GM03348 (cell line): Measurements from ENCODE around the gene GABRB1.

Source experiments
- DNase-seq: peaks from one replicate; pipeline ENCODE4 v3.0.0; 2012; ENCODE audit warnings: low spot score

The GABRB1 gene

GRCh38 chr4:47118192-47118929, 87.0 kb downstream of the GABRB1 start:
- no peak for DNase-seq

DNA sequence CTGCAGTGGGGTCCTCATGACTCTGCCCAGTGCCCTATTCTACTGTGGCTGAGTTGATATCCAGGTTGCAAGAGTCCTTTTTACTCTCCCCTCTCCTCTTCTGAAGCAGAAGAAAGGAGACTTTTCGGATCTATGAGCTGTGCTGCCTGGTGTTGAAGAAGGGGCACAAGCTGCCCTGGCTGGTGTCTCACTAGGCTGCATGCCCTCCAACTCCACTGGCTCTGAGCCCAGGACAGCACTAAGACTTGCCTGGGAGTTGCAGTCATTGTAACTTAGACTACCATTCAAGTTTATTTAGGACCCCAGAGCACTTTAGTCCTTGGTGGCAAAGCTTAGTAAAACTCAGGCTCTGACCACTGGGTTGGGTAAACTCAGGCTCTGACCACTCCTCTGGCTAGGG, 89.4 kb downstream of the GABRB1 start:
- DNase-seq = no peak

DNA sequence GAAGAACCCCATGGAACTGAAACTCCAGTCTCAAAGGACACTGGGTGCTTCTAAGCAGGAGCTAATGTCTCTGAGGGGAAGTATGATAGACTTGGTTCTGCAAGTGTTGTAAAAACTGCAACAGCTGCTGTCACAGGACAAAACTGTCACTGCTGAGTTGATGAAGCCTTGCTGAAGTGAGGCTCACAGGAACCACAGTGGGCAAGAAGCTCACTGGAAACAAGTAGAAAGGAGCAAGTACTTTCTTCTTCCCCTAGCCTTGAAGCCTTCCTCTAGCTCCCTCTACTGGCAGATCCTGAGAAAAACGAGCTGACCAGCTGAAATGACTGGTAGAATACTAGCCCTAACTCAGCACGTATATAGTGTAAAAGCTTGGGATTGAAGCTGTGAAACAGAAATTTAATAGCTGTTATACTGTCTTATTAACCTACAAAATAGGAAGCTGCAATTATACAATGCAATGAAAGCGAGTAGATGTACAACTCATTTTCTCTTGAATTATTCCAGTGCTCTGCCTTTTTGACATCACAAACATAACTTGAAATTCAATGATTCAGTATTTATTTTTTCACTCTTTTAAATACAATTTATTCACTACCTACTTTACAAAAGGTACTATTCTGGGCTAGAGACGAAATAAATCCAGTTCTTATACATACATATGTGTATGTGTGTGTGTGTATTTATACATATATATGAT, 91.4 kb downstream of the GABRB1 start:
- peak; percentile 53 for DNase-seq

- DNase-seq = no peak
Measured at GRCh38 chr4:47128991-47129390, 97.6 kb downstream of the GABRB1 start.

- no peak for DNase-seq
Measured at GRCh38 chr4:47135210-47135609, 103.8 kb downstream of the GABRB1 start.

DNA sequence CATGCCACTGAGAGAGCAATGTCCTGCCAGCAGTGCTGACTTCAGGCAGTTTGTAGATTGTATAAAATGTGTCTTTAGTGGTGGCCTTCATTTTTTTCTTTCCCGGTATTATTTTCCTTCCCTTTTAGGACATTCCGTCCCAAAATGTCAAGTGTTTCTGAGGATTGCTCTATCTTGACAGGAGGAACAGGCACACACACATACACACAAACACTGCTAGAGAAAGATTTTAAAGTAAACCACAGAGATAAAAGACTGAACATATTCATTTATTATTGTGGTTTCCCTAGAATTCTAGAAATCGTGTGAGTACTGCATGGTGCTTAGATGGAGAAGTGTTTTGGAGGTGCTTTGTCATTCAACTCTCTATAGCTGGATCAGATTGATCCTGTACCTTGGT, 111.9 kb downstream of the GABRB1 start:
- DNase-seq = no peak

DNA sequence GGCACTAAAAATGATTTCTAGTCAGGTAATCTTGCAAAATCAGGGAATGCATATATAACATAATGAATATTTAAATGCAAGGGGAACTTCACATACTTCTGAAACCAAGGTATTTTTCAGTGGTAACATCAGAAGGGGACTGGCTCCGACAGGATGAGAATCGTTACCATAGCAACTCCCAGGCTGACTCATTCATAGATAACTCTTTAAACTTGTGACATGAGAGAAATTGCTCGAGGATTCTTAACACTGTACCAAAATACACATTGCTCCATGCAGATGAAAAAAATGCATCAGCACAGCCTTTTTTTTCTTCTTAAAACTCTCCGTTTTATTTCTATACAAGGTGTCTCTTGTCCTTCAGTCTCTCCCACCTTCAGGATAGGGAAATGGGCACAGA, 114.3 kb downstream of the GABRB1 start:
- DNase-seq = no peak

DNA sequence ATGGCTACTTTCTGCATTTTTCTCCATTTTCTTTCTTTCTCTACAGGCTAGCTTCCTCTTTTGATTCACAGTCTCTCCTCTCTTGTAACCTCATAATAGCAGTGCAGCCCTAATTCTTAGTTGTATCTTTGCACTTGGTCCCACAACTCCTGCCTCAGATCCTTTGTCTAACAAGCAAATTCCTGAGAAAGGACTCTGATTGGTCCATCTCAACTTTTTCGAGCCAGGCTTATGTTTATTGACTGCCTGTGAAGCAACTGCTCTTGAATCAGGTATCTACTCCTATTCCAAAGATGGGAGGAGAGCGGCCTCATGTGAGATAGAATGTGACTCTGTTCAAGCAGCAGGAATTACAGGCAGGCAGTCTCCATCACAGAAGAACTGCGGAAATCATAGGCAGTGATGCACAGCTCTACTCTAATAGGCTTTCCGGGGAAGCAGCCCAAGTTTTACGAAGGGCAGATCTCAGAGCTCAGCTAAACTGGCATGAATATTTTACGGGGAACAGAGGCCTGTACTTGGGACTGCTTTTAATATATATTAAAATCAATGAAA, 123.5 kb downstream of the GABRB1 start:
- DNase-seq = no peak

- DNase-seq = no peak
Measured at GRCh38 chr4:47155919-47156318, 124.6 kb downstream of the GABRB1 start.

DNA sequence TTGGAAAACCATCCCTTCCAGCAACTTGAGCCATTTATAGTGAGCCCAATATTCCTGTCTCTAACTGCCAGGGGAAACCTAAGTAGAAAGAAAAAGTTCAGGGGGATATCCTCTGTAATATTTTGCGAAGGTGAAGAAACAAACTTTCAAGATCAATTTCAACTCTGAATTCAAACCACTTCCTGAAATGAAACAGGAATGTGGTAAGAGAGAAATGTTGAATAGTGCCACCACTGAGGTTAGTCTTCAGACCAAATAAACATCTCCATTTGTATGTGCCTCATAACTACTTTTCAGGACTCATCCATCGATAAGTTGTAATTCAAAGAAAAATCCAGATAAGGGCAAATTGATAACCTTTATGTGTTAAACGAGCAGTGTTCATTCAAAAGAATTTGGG, 128.7 kb downstream of the GABRB1 start:
- no peak for DNase-seq

DNA sequence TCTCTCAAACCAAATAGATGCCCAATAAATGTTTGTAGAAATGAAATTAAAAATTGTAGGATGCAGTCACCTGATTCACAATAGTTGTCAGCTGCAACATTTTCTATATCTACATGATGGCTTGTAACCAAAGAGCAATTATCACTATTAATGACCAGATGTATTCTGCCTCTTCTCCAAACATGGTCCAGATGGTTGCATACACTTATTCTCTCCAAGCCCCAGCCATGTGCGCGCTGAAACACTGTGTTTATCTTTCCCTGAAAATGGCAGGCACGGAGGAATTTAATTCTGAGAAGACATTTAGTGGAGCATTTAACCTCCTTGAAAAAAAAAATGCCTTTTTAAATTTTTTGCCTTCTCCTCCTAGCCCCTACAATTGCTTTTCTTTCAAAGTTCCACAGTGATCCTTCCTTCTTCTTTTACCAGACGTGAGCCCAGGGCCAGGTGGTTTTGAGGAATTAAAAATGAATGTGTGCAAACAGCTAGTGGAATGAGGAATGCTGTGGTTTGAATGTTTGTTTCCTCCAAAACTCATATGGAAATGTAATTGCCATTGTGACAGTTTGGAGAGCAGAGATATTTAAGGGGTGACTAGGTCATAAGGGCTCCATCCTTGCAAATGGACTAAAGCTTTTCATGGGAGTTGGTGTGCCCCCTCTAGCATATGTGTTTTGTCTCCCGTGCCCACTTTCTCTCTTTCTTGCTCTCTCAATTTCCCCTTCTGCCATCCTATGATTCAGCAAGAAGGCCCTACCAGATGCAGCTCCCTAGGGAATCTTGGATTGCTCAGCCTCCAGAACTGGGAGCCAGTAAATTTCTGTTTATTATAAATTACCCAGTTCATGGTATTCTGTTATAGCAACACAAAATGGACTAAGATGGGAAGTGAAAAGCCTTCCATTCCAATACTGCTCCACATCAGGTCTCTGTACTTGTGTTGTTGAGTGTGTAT, 136.0 kb downstream of the GABRB1 start:
- no peak for DNase-seq

DNA sequence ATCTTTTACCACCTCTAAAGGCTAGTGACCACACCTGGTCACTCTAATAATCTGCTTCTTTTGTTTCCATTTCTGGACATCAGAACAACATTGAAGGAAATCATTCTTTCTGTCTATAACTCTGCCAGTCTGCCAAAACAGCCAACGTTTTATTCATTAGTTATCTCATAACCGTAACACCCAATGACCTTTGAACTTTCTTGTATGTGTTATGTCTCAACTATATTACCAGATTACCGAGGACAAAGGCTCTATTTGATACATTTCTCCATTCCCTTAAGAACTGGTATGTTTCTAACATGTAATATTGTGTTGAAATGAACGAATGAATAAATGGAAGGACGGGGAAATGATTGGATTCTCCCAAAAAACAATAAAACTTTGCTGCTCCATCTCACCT, 152.7 kb downstream of the GABRB1 start:
- DNase-seq = no peak

DNA sequence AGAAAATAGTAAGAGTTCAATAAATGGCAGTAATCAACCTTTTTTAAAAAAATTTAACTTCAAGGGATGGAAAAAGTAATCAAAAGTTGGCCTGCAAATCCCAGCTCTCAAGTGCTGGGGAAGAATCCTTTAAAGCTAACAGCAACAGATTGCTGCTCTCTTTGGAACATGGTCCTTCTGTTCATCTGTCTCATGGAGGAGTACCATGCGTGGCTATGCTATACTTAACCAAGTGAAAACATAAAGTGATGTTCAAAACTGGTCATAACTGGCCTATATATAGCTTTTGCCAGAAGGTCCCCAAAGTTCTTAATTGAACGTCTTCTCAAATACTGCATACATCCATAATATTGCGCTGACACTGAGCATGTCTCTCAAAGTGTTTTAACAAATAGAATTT, 154.4 kb downstream of the GABRB1 start:
- no peak for DNase-seq

DNA sequence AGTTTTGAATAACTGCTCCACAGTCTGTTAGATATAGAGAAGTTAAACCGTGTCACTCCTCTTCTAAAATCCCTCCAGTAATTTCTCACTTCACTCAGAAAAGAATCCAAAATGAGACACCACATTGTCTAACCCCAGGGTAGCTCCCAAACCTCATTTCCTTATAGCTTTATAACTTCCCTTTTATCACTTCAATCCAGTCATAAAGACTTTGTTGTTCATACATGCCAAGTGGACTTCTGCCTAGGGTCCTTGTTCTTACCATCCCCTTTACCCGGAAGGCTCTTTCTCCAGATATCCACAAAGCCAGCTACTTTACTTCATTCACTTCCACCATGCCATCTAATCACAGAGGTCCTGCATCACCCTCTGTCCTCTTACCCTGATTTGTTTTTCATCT, 156.2 kb downstream of the GABRB1 start:
- no peak for DNase-seq

DNA sequence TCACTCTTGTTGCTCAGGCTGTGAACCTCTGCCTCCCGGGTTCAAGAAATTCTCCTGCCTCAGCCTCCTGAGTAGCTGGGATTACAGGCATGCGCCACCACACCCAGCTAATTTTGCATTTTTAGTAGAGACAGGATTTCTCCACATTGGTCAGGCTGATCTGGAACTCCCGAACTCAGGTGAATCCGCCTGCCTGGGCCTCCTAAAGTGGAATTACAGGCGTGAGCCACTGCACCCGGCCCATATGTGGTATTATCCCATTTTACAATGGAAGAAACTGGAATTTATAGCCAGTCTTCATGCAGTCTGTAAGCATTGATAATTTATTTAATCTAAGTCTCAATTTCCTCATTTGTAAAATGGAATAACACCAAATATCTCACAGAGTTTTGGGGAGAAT, 161.8 kb downstream of the GABRB1 start:
- no peak for DNase-seq

DNA sequence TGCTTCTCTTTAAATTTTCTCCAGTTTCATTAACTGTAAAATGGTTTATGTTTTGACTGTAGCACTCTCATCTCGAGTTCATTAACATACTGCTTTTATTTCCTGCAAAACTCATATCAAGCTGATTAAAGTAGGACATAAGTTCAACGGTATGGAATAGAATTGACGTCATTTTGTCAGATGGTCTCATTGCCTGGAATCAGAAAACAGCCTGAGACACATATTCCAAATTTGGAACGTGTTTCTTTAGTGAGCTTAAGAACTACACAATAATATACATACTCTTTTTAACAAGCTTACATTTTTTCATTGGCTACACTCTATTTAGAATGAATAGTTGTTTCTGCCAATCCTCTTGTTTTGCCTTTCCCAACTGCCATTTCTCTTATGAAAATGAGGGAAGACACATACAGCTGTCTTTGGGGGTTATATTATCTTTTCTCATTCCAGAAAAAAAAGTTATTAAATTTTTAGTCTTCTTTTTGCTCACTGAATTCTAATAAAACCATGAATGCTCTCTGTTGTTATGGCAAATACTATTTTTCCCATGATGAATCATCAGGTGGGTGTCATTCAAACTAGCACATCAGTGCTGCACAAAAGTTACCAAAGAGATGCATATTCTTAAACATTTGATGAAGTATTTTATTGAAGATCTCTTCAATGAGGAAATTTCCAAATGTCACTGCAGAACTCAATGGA, 162.8 kb downstream of the GABRB1 start:
- no peak for DNase-seq

DNA sequence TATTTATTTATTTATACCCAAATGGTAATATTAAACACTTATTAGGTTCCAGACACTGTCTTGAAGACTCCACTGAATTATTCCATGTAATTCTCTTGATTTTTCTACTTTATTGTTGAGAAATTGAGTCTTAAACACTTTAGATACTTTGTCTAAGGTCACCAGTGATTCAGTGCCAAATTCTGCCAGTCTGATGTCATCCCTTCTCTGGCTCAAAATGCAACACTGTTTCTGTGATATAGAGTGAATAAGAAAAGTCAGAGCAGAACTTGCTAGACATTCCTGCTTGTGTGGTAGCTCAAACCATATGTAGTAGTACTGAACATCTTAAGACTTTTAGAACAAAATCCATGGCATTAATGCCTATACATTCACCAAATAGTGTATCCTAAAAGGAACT, 164.3 kb downstream of the GABRB1 start:
- DNase-seq = no peak

GRCh38 chr4:47198791-47199190, 167.4 kb downstream of the GABRB1 start:
- DNase-seq = no peak

DNA sequence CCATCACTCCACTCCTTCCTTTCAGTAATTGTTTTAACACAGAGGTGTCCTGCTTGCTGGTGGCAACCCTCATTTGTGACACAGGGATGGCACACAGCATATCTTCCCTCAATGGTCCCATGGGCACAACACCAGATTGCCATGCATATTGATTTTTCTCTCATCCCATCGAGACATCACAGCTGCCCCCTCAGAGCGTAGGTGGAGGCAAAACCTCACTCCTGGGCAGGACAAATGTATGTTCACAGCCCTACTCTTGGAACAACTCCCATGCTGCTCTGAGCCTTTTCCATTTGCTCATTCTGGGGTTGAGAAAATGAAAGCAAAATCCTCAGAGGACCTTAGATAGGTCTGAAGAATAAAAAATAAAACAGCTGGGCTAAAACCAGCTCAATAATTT, 172.2 kb downstream of the GABRB1 start:
- no peak for DNase-seq

- no peak for DNase-seq
Measured at GRCh38 chr4:47207555-47207954, 176.2 kb downstream of the GABRB1 start.

- DNase-seq = peak; percentile 10
Measured at GRCh38 chr4:47209833-47210232, 178.5 kb downstream of the GABRB1 start.

- no peak for DNase-seq
Measured at GRCh38 chr4:47210828-47211227, 179.5 kb downstream of the GABRB1 start.
